Right lobe of liver (tissue), 6 donors: ENCODE data around the gene LRFN2. TPM values are rescaled to one million over a fixed set of nuclear protein-coding genes. Genes with fewer than 3 reads are reported as not detected.

ENCODE experiments used
- ATAC-seq, 4 donors: fragments of 200-7000 bp; cut with Tn5 transposase; one replicate each; pipeline ENCODE4 v1.9.1; 2020; ENCODE audit warnings: mild to moderate bottlenecking in 4 of 4, moderate library complexity in 4 of 4
- DNase-seq, 3 donors: peaks; one replicate each; pipeline ENCODE4 v3.0.0-alpha.2; 2020
- H3K27ac ChIP-seq, 3 donors: fragments of 200-600 bp; one replicate each; pipeline ENCODE4 v1.8.0; 2022
- H3K27me3 ChIP-seq, 2 donors: fragments of 200-600 bp; one replicate each; pipeline ENCODE4 v1.8.0; 2022
- H3K36me3 ChIP-seq, 4 donors: fragments of 200-600 bp; sonication (generic) in 1 of 4; one replicate each; pipeline versions ENCODE4 v1.5.1 to v1.8.0; 2017 to 2022; ENCODE audit warnings: control low read depth in 1 of 4
- H3K4me1 ChIP-seq, 4 donors: fragments of 200-600 bp; sonication (generic) in 1 of 4; one replicate each; pipeline versions ENCODE4 v1.5.1 to v1.8.0; 2017 to 2022; ENCODE audit warnings: control low read depth in 1 of 4
- H3K4me3 ChIP-seq, 3 donors: fragments of 200-600 bp; one replicate each; pipeline ENCODE4 v1.8.0; 2022
- H3K9me3 ChIP-seq, 4 donors: fragments of 200-600 bp; sonication (generic) in 1 of 4; one replicate each; pipeline versions ENCODE4 v1.5.1 to v1.8.0; 2017 to 2022; ENCODE audit warnings: control low read depth in 1 of 4
- POLR2A ChIP-seq: fragments of 450-650 bp; IDR thresholded peaks from one replicate; pipeline ENCODE4 v1.6.1; 2017; ENCODE audit warnings: antibody characterized with exemption, mild to moderate bottlenecking
- WGBS: methylation state at CpG from one replicate; pipeline ENCODE4 v1.1.6; 2018; ENCODE audit warnings: low coverage, low lambda C conversion rate; ENCODE audit not compliant: insufficient coverage; ENCODE audit errors: missing lambda C conversion rate; 5-methylcytosine and 5-hydroxymethylcytosine counted together
- intact Hi-C, 2 donors: fragments of 100-400 bp; cut with DNase I; formaldehyde crosslinking; loops; one replicate each; pipeline versions ENCODE4 v1.11.2 to v1.14.1; 2022
- total RNA-seq, 6 experiments: library from RNA; depleted of rRNA in 2 of 6; stranded (reverse); fragments of >200 nt in 2 of 6; fragmentation: NEBNext Ultra II Directional in 3 of 6; extraction: Animal tissue kit (Norgen Biotek cat#: 25700) in 3 of 6; gene quantifications; one replicate each; pipeline versions ENCODE4 v1.1.0 to v1.2.4, GENCODE V29; 2016 to 2023
- TF ChIP-seq, protein P1 (sequence below), 4 donors: fragments of 200-600 bp in 3 of 4; fragments of 450-650 bp in 1 of 4; IDR thresholded peaks; one replicate each; pipeline versions ENCODE4 v1.5.1 to v1.8.0; 2016 to 2022; ENCODE audit warnings: antibody characterized with exemption in 4 of 4, mild to moderate bottlenecking in 2 of 4
- donor health status: DM: no; HTN: yes; CAD: no.
- donor health status: DM: no; HTN: no; CAD: no.
- donor health status: DM: no; HTN: no; CAD: no.
- donor health status: DM: no; HTN: yes; CAD: no.
- donor health status: DM: no; HTN: yes; CAD: no.

The LRFN2 gene
- total RNA-seq, 6 experiments from 2014 or later = 0.19 TPM; not detected in 5

DNA sequence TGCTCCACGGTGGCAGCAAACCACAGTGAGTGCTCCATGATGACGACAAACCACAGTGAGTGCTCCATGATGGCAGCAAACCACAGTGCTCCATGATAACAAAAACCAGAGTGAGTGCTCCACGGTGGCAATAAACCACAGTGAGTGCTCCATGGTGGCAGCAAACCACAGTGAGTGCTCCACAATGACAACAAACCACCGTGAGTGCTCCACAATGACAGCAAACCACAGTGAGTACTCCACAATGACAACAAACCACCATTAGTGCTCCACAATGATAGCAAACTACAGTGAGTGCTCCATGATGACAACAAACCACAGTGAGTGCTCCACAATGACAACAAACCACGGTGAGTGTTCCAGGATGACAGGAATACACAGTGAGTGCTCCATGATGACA is 36.0 kb upstream of the LRFN2 start:
- no peak overlapping the region for H3K27ac ChIP-seq
- H3K4me1 ChIP-seq = no peaks in the 10 kb centered on the region
- no peaks in the 10 kb centered on the region for H3K36me3 ChIP-seq
- DNase-seq (no peak), ATAC-seq (no peak)
- no peak overlapping the region for H3K4me3 ChIP-seq
- H3K27me3 ChIP-seq = no peaks in the 10 kb centered on the region
- WGBS = 0% methylated on average over 1 of the region's 5 CpGs
- TF ChIP-seq, protein P1, sequence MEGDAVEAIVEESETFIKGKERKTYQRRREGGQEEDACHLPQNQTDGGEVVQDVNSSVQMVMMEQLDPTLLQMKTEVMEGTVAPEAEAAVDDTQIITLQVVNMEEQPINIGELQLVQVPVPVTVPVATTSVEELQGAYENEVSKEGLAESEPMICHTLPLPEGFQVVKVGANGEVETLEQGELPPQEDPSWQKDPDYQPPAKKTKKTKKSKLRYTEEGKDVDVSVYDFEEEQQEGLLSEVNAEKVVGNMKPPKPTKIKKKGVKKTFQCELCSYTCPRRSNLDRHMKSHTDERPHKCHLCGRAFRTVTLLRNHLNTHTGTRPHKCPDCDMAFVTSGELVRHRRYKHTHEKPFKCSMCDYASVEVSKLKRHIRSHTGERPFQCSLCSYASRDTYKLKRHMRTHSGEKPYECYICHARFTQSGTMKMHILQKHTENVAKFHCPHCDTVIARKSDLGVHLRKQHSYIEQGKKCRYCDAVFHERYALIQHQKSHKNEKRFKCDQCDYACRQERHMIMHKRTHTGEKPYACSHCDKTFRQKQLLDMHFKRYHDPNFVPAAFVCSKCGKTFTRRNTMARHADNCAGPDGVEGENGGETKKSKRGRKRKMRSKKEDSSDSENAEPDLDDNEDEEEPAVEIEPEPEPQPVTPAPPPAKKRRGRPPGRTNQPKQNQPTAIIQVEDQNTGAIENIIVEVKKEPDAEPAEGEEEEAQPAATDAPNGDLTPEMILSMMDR (IDR thresholded peaks at IDR 0.05) = no peak
- TF ChIP-seq POLR2A = no peak
- no peaks in the 10 kb centered on the region for H3K9me3 ChIP-seq
- intact Hi-C loops = no loop called here

DNA sequence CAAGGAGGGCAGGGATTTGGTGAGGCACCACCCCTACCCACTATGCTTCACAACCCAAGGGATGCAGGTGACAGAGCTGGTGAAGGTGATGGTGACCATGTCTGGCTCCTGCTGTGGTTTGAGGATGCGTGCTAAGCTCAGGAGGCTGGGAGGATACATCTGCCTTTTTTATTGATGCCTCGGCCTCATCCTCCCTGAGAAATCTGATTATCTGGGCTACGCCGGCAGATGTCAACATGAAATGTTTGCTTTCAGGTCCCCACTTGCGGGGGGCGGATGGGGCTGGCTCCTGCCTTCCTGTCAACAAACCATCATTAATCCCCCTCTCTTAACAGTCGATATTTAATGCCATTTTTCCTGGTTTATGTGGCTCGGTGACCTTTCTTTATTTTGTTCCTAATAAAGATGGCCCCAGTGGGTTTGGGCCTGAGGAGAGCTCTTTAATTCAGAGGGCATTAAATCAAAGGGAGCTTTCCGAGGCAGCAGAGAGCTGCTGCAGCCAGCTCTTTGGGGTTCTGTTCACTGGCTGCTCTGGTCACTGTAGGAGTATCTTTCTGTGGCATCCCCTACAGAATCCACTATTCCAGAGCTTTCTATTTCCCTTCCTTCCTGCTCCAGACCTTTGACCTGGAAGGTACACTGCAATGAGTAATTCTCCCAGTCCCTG is 33.5 kb upstream of the LRFN2 start:
- DNase-seq (no peak), ATAC-seq (no peak)
- Histone ChIP-seq H3K27ac (no peak overlapping the region), H3K4me3 (no peak overlapping the region), H3K4me1 (no peaks in the 10 kb centered on the region), H3K27me3 (no peaks in the 10 kb centered on the region), H3K9me3 (no peaks in the 10 kb centered on the region), H3K36me3 (no peaks in the 10 kb centered on the region)
- intact Hi-C loops = no loop called here
- TF ChIP-seq POLR2A = no peak
- TF ChIP-seq, protein P1 (IDR thresholded peaks at IDR 0.05) = no peak
- 41% methylated on average over 7 of the region's 9 CpGs for WGBS

- intact Hi-C loops = no loop called here
- no peaks in the 10 kb centered on the region for H3K27me3 ChIP-seq
- H3K4me1 ChIP-seq = no peaks in the 10 kb centered on the region
- TF ChIP-seq, protein P1 (IDR thresholded peaks at IDR 0.05) = no peak
- TF ChIP-seq POLR2A = no peak
- no peaks in the 10 kb centered on the region for H3K9me3 ChIP-seq
- no peak overlapping the region for H3K4me3 ChIP-seq
- no peak overlapping the region for H3K27ac ChIP-seq
- DNase-seq (no peak), ATAC-seq (no peak)
- no peaks in the 10 kb centered on the region for H3K36me3 ChIP-seq
- 46% methylated on average over 6 of the region's 6 CpGs for WGBS
These were observed 27.5 kb upstream of the LRFN2 start for GRCh38 chr6:40614671-40615070.

DNA sequence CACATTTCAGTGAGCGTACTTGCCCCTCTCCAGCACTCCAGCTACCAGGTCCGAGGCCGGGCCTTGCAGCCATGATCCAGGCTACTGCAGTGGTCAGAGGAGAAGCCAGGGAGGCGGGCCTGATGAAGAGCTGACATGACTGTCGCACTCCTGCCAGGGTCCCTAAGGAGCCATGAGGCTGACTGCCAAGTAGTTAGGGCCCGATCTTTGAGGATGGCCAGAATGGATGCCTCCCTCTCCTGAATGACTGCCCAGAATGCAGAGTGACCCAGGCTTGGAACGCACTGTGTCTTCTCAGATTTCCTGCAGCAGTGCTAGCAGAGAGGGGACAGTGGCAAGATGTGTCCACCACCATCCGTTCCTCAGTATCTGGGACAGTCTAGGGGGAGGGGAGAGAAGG is 24.7 kb upstream of the LRFN2 start:
- H3K9me3 ChIP-seq = no peaks in the 10 kb centered on the region
- ATAC-seq (no peak), DNase-seq (no peak)
- H3K27ac ChIP-seq = no peak overlapping the region
- TF ChIP-seq, protein P1 (IDR thresholded peaks at IDR 0.05) = no peak
- TF ChIP-seq POLR2A = no peak
- no peak overlapping the region for H3K4me3 ChIP-seq
- H3K36me3 ChIP-seq = no peaks in the 10 kb centered on the region
- intact Hi-C loops = no loop called here
- WGBS = no CpG with 5 or more reads among the region's 8 CpGs
- H3K4me1 ChIP-seq = no peaks in the 10 kb centered on the region
- no peaks in the 10 kb centered on the region for H3K27me3 ChIP-seq
